Osteoblast (primary cell): ENCODE results near the gene SLX4. TPM values are rescaled to one million over a fixed set of nuclear protein-coding genes. Genes with fewer than 3 reads are reported as not detected.

Experiments used
- DNase-seq: peaks from one replicate; pipeline ENCODE4 v3.0.0; 2011; ENCODE audit warnings: low spot score, mixed read lengths; ENCODE audit not compliant: insufficient read length; ENCODE audit errors: missing footprints
- H2AFZ ChIP-seq: 2 replicates; pipeline ENCODE4 v1.6.0; 2011; ENCODE audit warnings: mild to moderate bottlenecking, low read length
- H3K27ac ChIP-seq: 2 replicates; pipeline ENCODE4 v1.5.1; 2011; ENCODE audit warnings: mild to moderate bottlenecking, low read depth, low read length, moderate library complexity
- H3K27me3 ChIP-seq: 2 replicates; pipeline ENCODE4 v1.6.0; 2012; ENCODE audit warnings: mild to moderate bottlenecking, control low read depth, inconsistent platforms, low read length, moderate library complexity; ENCODE audit not compliant: insufficient read depth
- H3K36me3 ChIP-seq: 2 replicates; pipeline ENCODE4 v1.5.1; 2011; ENCODE audit warnings: mild to moderate bottlenecking, low read length, control low read depth, moderate library complexity; ENCODE audit not compliant: insufficient read depth
- H3K4me1 ChIP-seq: 2 replicates; pipeline ENCODE4 v1.5.1; 2011; ENCODE audit warnings: mild to moderate bottlenecking, low read length, control low read depth, moderate library complexity; ENCODE audit not compliant: insufficient read depth
- H3K4me2 ChIP-seq: 2 replicates; pipeline ENCODE4 v1.6.0; 2011; ENCODE audit warnings: mild to moderate bottlenecking, low read length; ENCODE audit not compliant: insufficient read depth
- H3K4me3 ChIP-seq: fragments of 200-600 bp; sonication (generic); 3 replicates; pipeline ENCODE4 v1.5.1; 2012; ENCODE audit warnings: mild to moderate bottlenecking, low read length, inconsistent platforms; ENCODE audit not compliant: insufficient read depth
- H3K79me2 ChIP-seq: 2 replicates; pipeline ENCODE4 v1.6.0; 2012; ENCODE audit warnings: mild to moderate bottlenecking, low read length, control low read depth, inconsistent platforms; ENCODE audit not compliant: insufficient read depth
- H3K9me3 ChIP-seq: 2 replicates; pipeline ENCODE4 v1.5.1; 2011; ENCODE audit warnings: low read depth, low read length, control low read depth
- H4K20me1 ChIP-seq: 2 replicates; pipeline ENCODE4 v1.6.0; 2012; ENCODE audit warnings: mild to moderate bottlenecking, low read length, control low read depth; ENCODE audit not compliant: insufficient read depth
- CTCF ChIP-seq: IDR thresholded peaks from 2 replicates; pipeline ENCODE4 v1.5.1; 2011; ENCODE audit warnings: mild to moderate bottlenecking, low read depth, low read length, moderate library complexity; ENCODE audit errors: extremely low read depth
- total RNA-seq: library from RNA; depleted of rRNA; stranded (reverse); fragments of >200 nt; gene quantifications from 2 replicates; pipeline ENCODE4 v1.2.3, GENCODE V29; 2012

The SLX4 gene
- total RNA-seq, 1 donor = 4.0 TPM

GRCh38 chr16:3655396-3656159 lies 44.2 kb upstream of the SLX4 start:
- H2AFZ ChIP-seq = no peak overlapping the region
- H3K4me1 ChIP-seq = peaks cover 10% of the 10 kb centered on the region
- H3K4me3 ChIP-seq = no peak overlapping the region
- peaks cover 22% of the 10 kb centered on the region for H4K20me1 ChIP-seq
- peaks cover 28% of the 10 kb centered on the region for H3K36me3 ChIP-seq
- no peaks in the 10 kb centered on the region for H3K79me2 ChIP-seq
- H3K27me3 ChIP-seq = no peaks in the 10 kb centered on the region
- H3K9me3 ChIP-seq = no peaks in the 10 kb centered on the region
- H3K4me2 ChIP-seq = no peak overlapping the region
- TF ChIP-seq CTCF = no peak
- DNase-seq = no peak
- no peak overlapping the region for H3K27ac ChIP-seq

GRCh38 chr16:3655030-3655395 lies 43.6 kb upstream of the SLX4 start:
- Histone ChIP-seq H4K20me1 (peaks cover 22% of the 10 kb centered on the region), H3K36me3 (peaks cover 25% of the 10 kb centered on the region), H3K79me2 (no peaks in the 10 kb centered on the region), H3K4me1 (peaks cover 10% of the 10 kb centered on the region), H3K27ac (no peak overlapping the region), H3K4me2 (no peak overlapping the region), H2AFZ (no peak overlapping the region), H3K4me3 (no peak overlapping the region), H3K27me3 (no peaks in the 10 kb centered on the region), H3K9me3 (no peaks in the 10 kb centered on the region)
- no peak for TF ChIP-seq CTCF
- DNase-seq = no peak

- Histone ChIP-seq H4K20me1 (peaks cover 22% of the 10 kb centered on the region), H3K27ac (no peak within 1 kb of the TSS), H3K79me2 (no peaks in the 10 kb centered on the region), H2AFZ (no peak within 1 kb of the TSS), H3K27me3 (no peaks in the 10 kb centered on the region), H3K4me3 (no peak within 1 kb of the TSS), H3K4me1 (peaks cover 6% of the 10 kb centered on the region), H3K36me3 (peaks cover 25% of the 10 kb centered on the region), H3K9me3 (no peaks in the 10 kb centered on the region), H3K4me2 (no peak within 1 kb of the TSS)
- peak; percentile 93 for DNase-seq
- TF ChIP-seq CTCF = peak; percentile 67
These were observed 43.0 kb upstream of the SLX4 start, which contains the start of gene DNASE1 for GRCh38 chr16:3654249-3654991. TSS of gene DNASE1 (plus strand) at chr16:3654691. CDS start at chr16:3655374, 683 bp downstream.
